ENCODE measurements around the gene ANKS3.

ANKS3 gene

DNA sequence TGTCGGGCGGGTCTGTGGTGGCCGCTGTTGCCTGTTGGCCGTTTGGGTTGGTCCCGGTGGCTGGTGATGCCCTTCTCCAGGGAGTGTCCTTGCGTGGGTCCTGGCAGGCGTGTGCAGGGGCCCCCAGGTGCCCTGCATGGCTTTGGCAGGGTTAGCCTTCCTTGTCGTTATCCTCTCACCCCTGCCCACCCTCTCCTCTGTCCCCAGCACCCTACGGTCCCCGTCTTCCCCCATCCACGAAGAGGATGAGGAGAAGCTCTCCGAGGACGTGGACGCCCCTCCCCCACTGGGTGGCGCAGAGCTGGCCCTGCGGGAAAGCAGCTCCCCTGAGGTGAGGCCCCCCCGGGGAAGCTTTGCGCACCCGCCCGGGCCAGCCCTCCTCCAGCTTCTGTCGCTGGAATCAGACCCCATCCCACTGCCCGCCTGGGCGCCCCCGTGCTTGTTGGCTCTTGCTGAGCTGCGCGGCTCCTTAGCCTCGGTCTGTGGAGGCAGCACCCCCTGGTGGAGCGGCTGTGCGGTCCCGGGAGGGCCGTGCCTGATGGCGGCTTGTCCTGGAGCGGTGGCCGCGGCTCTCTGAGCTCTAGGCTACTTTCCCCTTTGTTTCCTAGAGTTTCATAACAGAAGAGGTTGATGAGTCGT, 51.3 kb downstream of the ANKS3 start:
- peak; percentile 50 for DNase-seq

GRCh38 chr16:4682084-4682591, 51.9 kb downstream of the ANKS3 start:
- no peak for DNase-seq

DNA sequence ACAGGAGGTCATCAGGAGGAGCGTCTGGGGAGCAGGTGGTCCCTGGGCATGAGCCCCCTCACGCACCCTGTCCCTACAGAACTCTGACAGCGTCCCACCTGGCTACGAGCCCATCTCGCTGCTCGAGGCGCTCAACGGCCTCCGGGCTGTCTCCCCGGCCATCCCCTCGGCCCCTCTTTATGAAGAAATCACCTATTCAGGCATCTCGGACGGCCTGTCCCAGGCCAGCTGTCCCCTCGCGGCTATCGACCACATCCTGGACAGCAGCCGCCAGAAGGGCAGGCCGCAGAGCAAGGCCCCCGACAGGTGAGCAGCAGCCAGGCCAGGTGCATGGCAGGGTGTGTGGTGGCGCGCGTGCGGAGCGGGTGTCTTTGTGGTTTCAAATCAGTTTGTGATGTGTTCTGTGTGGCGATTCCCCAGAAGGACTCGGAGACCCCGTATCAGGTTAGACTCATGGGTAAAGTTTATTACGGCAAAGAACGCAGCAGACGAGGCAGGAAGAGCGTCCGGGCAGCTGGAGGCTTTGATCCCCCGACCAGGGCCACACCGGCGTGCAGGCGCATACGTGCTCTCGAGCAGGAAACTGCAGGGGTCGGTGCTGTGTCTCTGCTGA, 52.5 kb downstream of the ANKS3 start:
- DNase-seq = no peak

GRCh38 chr16:4680673-4681470, 53.2 kb downstream of the ANKS3 start:
- no peak for DNase-seq

- peak; percentile 84 for DNase-seq
Observed at GRCh38 chr16:4679850-4680636, 54.0 kb downstream of the ANKS3 start.

DNA sequence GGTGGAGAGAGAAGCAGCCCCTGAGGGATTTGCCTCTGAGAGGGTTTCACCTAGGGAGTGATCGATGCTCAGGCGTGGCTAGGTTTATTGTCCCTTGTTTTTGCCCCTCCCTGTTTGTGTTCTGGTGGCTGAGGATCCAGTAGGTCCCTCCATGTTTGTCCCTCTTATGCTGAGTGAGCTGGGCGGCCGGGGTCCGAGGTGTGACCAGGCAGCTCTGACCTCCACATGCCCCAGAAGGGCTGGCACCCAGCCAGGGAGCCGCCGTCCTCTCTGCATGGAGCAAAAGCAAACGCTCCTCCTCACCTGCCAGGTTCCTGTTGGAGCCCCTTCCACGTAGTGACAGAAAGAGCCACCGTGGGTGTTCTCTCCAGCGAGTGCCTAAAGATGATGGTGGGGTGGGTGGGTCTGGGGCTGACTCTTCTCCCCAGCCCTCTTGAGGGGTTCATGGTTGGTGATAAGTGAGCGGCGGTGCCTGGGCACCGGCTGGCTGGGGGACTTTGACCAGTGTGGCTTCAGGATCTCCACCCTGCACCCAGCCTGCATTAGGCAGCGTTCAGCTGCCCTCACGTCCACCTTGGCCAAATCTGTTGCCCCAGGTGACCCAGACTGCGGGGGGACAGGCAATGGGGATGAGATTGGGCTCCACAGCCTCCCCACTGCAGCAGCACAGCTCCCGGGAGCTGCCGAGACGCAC, 54.8 kb downstream of the ANKS3 start:
- no peak for DNase-seq

DNA sequence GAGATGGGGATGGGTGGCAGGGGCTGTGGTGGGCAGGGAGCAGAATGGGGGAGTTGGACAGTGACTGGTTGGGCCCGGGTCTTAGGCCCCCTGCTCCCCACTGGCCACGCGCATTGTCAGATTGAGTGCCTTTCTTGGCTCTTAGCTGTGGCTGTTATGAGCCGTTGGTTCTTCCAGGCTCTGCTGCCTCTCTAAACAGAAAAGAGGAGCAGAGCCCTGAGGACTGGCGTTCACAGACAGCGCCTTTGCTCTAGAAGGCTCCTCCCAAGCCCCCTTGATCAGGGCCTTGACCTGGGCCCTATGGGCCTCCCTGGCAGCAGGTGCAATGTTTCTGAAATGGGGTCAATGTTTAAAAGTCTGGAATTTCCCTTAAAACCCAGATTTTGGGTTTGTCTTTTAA, 55.5 kb downstream of the ANKS3 start:
- no peak for DNase-seq

- DNase-seq = no peak
Observed at GRCh38 chr16:4677994-4678393, 56.1 kb downstream of the ANKS3 start.

GRCh38 chr16:4677390-4677789, 56.7 kb downstream of the ANKS3 start:
- DNase-seq = no peak

DNA sequence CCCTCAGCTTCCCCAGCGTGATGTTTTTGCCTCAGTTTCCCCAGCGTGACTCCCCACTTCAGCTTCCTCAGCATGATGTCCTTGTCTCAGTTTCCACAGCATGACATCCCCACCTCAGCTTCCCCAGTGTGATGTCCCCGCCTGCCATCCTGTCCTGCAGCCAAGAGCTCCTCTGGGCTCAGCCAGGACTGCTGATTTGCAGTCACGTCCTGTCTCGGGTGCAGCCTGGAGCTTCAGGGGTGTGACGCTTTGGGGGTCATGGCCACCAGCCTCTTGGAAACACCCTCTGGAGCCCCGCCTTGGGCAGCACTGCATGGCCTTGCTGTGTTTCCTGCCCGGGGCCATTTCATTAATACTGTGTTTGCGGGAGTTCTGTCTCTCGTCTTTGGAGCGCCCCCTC, 57.2 kb downstream of the ANKS3 start:
- no peak for DNase-seq

GRCh38 chr16:4675864-4676786, 57.9 kb downstream of the ANKS3 start:
- no peak for DNase-seq

GRCh38 chr16:4674926-4675530, 59.0 kb downstream of the ANKS3 start:
- DNase-seq = no peak

DNA sequence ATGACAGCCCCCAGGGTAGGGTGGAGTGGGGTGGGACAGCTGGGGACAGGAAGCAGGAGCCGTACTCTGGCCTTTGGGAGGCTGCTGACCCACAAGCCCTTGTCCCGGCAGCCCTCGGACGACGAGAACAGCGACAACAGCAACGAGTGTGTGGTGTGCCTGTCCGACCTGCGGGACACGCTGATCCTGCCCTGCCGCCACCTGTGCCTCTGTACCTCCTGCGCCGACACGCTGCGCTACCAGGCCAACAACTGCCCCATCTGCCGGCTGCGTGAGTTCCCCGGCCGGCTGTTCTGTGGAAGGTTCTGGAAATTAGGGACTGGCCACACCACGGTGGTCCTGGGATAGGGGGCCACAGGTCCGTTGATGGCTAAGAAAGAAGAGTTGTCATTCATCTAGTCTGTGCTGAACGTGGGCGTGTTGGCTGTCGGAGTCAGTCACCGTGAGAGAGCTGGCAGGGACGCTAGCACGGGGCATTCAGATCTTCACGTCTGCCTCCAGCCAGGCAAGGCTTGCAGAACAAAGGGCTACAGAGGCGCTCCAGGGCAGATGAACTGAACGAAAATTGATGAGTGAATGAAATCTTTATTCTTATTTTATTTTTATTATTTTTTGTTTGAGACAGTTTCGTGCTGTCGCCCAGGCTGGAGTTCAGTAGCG, 60.6 kb downstream of the ANKS3 start:
- no peak for DNase-seq

DNA sequence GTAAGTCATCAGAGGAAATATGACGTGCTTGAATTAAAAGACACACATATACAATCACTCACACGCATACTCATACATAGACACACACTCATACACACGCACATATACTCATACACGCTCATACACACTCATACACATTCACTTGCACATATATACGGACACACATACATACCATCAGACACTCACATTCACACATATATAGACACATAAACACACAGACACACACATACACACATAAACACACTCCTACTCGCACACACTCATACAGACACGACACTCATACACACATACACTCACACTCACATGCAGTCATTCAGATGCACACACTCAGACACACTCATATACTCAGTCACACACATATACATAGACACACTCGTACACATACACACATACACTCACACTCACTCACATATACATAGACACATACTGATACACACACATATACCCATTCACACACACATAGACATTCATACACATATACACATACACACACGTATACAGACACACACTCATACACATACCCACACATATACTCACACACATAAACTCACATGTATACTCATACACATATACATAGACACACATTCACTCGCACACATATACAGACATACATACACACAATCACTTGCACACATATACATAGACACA, 65.6 kb downstream of the ANKS3 start:
- no peak for DNase-seq

- DNase-seq = no peak
Observed at GRCh38 chr16:4667203-4667963, 66.7 kb downstream of the ANKS3 start.

GRCh38 chr16:4666537-4667202, 67.4 kb downstream of the ANKS3 start:
- DNase-seq = no peak

GRCh38 chr16:4664538-4665418, 69.3 kb downstream of the ANKS3 start:
- DNase-seq = peak; percentile 63

Data from inflammatory macrophage treated with lipopolysaccharide for 4 hours (primary cell).